Liver (tissue), 9 donors: ENCODE results near the gene TMEM269. TPM values are rescaled to one million over a fixed set of nuclear protein-coding genes. Genes with fewer than 3 reads are reported as not detected.

ENCODE experiments used
- DNase-seq: peaks from one replicate; pipeline ENCODE4 v3.0.0-alpha.2; 2017; ENCODE audit warnings: low spot score
- H3K27ac ChIP-seq, 2 donors: one replicate each; pipeline ENCODE4 v1.7.0; 2013; ENCODE audit warnings: inconsistent platforms in 2 of 2, low read length in 2 of 2, control low read depth in 1 of 2, low read depth in 1 of 2, mild to moderate bottlenecking in 1 of 2
- H3K27me3 ChIP-seq, 4 donors: one replicate each; pipeline versions ENCODE4 v1.6.1 to v1.7.0; 2013; ENCODE audit warnings: low read length in 3 of 4, inconsistent platforms in 1 of 4, mild to moderate bottlenecking in 1 of 4, moderate library complexity in 1 of 4; ENCODE audit not compliant: control insufficient read depth in 4 of 4, insufficient read depth in 4 of 4
- H3K36me3 ChIP-seq, 4 donors: one replicate each; pipeline versions ENCODE4 v1.6.1 to v1.7.0; 2013; ENCODE audit warnings: low read length in 3 of 4, mild to moderate bottlenecking in 3 of 4, low read depth in 1 of 4, moderate library complexity in 1 of 4; ENCODE audit not compliant: control insufficient read depth in 4 of 4, insufficient read depth in 3 of 4
- H3K4me1 ChIP-seq, 4 donors: one replicate each; pipeline versions ENCODE4 v1.6.1 to v1.7.0; 2013; ENCODE audit warnings: low read length in 3 of 4, mild to moderate bottlenecking in 3 of 4, moderate library complexity in 1 of 4; ENCODE audit not compliant: control insufficient read depth in 4 of 4, insufficient read depth in 4 of 4
- H3K4me3 ChIP-seq, 3 donors: one replicate each; pipeline versions ENCODE4 v1.6.1 to v1.7.0; 2013; ENCODE audit warnings: low read length in 3 of 3, control low read depth in 1 of 3, low read depth in 1 of 3, mild to moderate bottlenecking in 1 of 3
- H3K9ac ChIP-seq, 2 donors: one replicate each; pipeline ENCODE4 v1.7.0; 2013; ENCODE audit warnings: low read length in 2 of 2, mild to moderate bottlenecking in 2 of 2, moderate library complexity in 2 of 2, control low read depth in 1 of 2, low read depth in 1 of 2
- H3K9me3 ChIP-seq, 4 donors: one replicate each; pipeline versions ENCODE4 v1.6.1 to v1.7.0; 2013; ENCODE audit warnings: low read length in 3 of 4; ENCODE audit not compliant: control insufficient read depth in 4 of 4
- FOXA1 ChIP-seq: IDR thresholded peaks from 2 replicates; pipeline ENCODE4 v1.6.1; 2016; ENCODE audit warnings: antibody characterized with exemption
- FOXA2 ChIP-seq: IDR thresholded peaks from 2 replicates; pipeline ENCODE4 v1.6.1; 2016; ENCODE audit warnings: antibody characterized with exemption
- GABPA ChIP-seq, 2 donors: IDR thresholded peaks in 1 of 2; conservative IDR thresholded peaks in 1 of 2; 2 replicates each; pipeline ENCODE4 v1.6.1; 2016; ENCODE audit warnings: antibody characterized with exemption in 2 of 2, mild to moderate bottlenecking in 1 of 2, moderate library complexity in 1 of 2
- HNF4A ChIP-seq, 2 donors: conservative IDR thresholded peaks; 2 replicates each; pipeline ENCODE4 v1.6.1; 2016; ENCODE audit warnings: antibody characterized with exemption in 2 of 2, mild to moderate bottlenecking in 2 of 2
- HNF4G ChIP-seq: IDR thresholded peaks from 2 replicates; pipeline ENCODE4 v1.6.1; 2016; ENCODE audit warnings: antibody characterized with exemption
- JUND ChIP-seq, 2 donors: IDR thresholded peaks; 2 replicates each; pipeline ENCODE4 v1.6.1; 2016; ENCODE audit warnings: antibody characterized with exemption in 2 of 2
- RXRA ChIP-seq, 2 donors: IDR thresholded peaks; 2 replicates each; pipeline ENCODE4 v1.6.1; 2017 to 2018; ENCODE audit warnings: antibody characterized with exemption in 2 of 2, mild to moderate bottlenecking in 1 of 2
- SP1 ChIP-seq: IDR thresholded peaks from 2 replicates; pipeline ENCODE4 v1.6.1; 2018; ENCODE audit warnings: antibody characterized with exemption, mild to moderate bottlenecking
- YY1 ChIP-seq: IDR thresholded peaks from 2 replicates; pipeline ENCODE4 v1.6.1; 2016; ENCODE audit warnings: antibody characterized with exemption, mild to moderate bottlenecking
- WGBS: extraction: QIAGEN DNeasy Blood & Tissue Kit; methylation state at CpG from one replicate; pipeline ENCODE4 v1.1.7; 2013; 5-methylcytosine and 5-hydroxymethylcytosine counted together
- polyA plus RNA-seq, 2 donors: library from polyadenylated mRNA; stranded (reverse) in 1 of 2; unstranded in 1 of 2; fragments of 200-250 nt in 1 of 2; fragments of >200 nt in 1 of 2; fragmentation: Nextera tagmentation in 1 of 2; extraction: Ambion mirVana in 1 of 2; gene quantifications; one replicate each; pipeline versions ENCODE4 v1.2.1 to v1.2.3, GENCODE V29; 2013 to 2015
- total RNA-seq, 2 donors: library from RNA; depleted of rRNA; stranded (reverse); fragments of >200 nt; gene quantifications; one replicate each; pipeline ENCODE4 v1.2.3, GENCODE V29; 2014
- TF ChIP-seq, protein P1 (sequence below): IDR thresholded peaks from 2 replicates; pipeline ENCODE4 v1.6.1; 2016; ENCODE audit warnings: antibody characterized with exemption
- TF ChIP-seq, protein P2 (sequence below): fragments of 150-350 bp; IDR thresholded peaks from 2 replicates; pipeline ENCODE4 v1.5.1; 2017; ENCODE audit warnings: improper control_type of control experiment, low read depth, low read length; ENCODE audit not compliant: missing input control
- TF ChIP-seq, protein P3 (sequence below): IDR thresholded peaks from 2 replicates; pipeline ENCODE4 v1.6.1; 2016; ENCODE audit warnings: antibody characterized with exemption, mild to moderate bottlenecking
- TF ChIP-seq, protein P4 (sequence below): IDR thresholded peaks from 2 replicates; pipeline ENCODE4 v1.6.1; 2016; ENCODE audit warnings: antibody characterized with exemption
- TF ChIP-seq, protein P5 (sequence below): IDR thresholded peaks from 2 replicates; pipeline ENCODE4 v1.6.1; 2016; ENCODE audit warnings: antibody characterized with exemption
- donor health status: healthy.
- donor health status: healthy.
- donor health status: healthy.
- donor health status: healthy.
- donor health status: healthy.

The TMEM269 gene
- total and polyA plus RNA-seq, 4 donors = 0.05 to 0.08 TPM; not detected in 2

DNA sequence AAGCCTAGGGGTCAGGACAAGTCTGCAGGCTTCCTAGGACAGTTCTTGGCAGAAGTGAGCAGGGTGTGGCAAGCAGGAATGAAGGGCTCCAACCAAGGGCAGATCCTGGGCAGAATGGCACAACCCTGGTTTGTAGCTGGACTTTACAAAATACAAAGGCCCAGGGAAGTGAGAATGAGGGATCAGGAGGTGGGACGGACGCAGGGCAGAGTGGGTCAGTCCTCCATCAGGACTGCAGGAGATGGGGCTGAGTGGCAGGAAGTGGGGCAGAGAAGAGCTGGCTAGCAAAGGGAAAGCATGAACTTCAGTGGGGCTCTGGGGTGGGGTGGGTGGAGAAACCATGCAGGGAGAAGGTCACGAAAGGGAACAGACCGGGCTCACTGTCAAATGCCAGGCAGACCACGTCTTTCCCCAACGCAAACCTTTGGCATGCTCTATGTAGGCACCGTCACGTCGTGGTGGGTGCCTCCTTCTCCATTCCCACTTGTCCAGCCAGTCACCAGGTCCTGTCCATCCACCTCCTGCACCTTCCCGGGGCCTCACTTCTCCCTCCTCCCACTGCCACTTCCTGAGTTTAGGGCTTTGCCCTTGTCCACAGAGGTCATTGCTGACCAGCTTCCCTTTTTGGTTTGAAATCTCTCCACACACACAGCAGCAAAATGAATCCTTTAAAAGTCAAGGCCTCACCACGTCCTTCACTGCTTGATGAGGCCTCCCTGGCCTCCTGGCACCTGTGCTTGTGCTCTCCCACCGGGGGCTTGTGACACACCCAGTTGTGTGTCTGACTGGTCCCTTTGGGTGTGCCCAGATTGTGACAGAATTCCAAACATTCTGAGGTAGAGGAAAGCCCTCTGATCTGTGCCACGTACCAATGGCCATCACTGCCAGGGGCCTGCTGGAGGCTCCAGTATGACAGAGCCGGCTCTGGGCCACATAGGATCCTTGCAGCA, 36.1 kb upstream of the TMEM269 start:
- Histone ChIP-seq H3K9me3 (no peaks in the 10 kb centered on the region), H3K36me3 (peaks cover 9 to 61% (median 32%) of the 10 kb centered on the region in 4 donors), H3K27me3 (no peaks in the 10 kb centered on the region), H3K27ac (no peak overlapping the region), H3K4me3 (no peak overlapping the region), H3K4me1 (no peaks in the 10 kb centered on the region), H3K9ac (no peak overlapping the region)
- DNase-seq = no peak
- WGBS = 86% methylated on average over 14 of the region's 14 CpGs
- TF ChIP-seq FOXA1 (no peak), SP1 (no peak), JUND (IDR thresholded peaks at IDR 0.05) (no peak), RXRA (IDR thresholded peaks at IDR 0.05) (no peak), YY1 (no peak), HNF4G (no peak), FOXA2 (no peak), GABPA (IDR thresholded peaks at IDR 0.05 in 1 of 2, conservative IDR thresholded peaks at IDR 0.05 in 1 of 2) (no peak), HNF4A (conservative IDR thresholded peaks at IDR 0.05) (no peak)
- TF ChIP-seq, protein P1, sequence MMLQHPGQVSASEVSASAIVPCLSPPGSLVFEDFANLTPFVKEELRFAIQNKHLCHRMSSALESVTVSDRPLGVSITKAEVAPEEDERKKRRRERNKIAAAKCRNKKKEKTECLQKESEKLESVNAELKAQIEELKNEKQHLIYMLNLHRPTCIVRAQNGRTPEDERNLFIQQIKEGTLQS = no peak
- TF ChIP-seq, protein P2, sequence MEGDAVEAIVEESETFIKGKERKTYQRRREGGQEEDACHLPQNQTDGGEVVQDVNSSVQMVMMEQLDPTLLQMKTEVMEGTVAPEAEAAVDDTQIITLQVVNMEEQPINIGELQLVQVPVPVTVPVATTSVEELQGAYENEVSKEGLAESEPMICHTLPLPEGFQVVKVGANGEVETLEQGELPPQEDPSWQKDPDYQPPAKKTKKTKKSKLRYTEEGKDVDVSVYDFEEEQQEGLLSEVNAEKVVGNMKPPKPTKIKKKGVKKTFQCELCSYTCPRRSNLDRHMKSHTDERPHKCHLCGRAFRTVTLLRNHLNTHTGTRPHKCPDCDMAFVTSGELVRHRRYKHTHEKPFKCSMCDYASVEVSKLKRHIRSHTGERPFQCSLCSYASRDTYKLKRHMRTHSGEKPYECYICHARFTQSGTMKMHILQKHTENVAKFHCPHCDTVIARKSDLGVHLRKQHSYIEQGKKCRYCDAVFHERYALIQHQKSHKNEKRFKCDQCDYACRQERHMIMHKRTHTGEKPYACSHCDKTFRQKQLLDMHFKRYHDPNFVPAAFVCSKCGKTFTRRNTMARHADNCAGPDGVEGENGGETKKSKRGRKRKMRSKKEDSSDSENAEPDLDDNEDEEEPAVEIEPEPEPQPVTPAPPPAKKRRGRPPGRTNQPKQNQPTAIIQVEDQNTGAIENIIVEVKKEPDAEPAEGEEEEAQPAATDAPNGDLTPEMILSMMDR = no peak
- TF ChIP-seq, protein P3, sequence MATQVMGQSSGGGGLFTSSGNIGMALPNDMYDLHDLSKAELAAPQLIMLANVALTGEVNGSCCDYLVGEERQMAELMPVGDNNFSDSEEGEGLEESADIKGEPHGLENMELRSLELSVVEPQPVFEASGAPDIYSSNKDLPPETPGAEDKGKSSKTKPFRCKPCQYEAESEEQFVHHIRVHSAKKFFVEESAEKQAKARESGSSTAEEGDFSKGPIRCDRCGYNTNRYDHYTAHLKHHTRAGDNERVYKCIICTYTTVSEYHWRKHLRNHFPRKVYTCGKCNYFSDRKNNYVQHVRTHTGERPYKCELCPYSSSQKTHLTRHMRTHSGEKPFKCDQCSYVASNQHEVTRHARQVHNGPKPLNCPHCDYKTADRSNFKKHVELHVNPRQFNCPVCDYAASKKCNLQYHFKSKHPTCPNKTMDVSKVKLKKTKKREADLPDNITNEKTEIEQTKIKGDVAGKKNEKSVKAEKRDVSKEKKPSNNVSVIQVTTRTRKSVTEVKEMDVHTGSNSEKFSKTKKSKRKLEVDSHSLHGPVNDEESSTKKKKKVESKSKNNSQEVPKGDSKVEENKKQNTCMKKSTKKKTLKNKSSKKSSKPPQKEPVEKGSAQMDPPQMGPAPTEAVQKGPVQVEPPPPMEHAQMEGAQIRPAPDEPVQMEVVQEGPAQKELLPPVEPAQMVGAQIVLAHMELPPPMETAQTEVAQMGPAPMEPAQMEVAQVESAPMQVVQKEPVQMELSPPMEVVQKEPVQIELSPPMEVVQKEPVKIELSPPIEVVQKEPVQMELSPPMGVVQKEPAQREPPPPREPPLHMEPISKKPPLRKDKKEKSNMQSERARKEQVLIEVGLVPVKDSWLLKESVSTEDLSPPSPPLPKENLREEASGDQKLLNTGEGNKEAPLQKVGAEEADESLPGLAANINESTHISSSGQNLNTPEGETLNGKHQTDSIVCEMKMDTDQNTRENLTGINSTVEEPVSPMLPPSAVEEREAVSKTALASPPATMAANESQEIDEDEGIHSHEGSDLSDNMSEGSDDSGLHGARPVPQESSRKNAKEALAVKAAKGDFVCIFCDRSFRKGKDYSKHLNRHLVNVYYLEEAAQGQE = no peak
- TF ChIP-seq, protein P4, sequence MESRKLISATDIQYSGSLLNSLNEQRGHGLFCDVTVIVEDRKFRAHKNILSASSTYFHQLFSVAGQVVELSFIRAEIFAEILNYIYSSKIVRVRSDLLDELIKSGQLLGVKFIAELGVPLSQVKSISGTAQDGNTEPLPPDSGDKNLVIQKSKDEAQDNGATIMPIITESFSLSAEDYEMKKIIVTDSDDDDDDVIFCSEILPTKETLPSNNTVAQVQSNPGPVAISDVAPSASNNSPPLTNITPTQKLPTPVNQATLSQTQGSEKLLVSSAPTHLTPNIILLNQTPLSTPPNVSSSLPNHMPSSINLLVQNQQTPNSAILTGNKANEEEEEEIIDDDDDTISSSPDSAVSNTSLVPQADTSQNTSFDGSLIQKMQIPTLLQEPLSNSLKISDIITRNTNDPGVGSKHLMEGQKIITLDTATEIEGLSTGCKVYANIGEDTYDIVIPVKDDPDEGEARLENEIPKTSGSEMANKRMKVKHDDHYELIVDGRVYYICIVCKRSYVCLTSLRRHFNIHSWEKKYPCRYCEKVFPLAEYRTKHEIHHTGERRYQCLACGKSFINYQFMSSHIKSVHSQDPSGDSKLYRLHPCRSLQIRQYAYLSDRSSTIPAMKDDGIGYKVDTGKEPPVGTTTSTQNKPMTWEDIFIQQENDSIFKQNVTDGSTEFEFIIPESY = no peak
- TF ChIP-seq, protein P5, sequence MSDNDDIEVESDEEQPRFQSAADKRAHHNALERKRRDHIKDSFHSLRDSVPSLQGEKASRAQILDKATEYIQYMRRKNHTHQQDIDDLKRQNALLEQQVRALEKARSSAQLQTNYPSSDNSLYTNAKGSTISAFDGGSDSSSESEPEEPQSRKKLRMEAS = no peak
